ENCODE measurements around the gene LTBP1. TPM values are rescaled to one million over a fixed set of nuclear protein-coding genes. Genes with fewer than 3 reads are reported as not detected.

Gene LTBP1
- total RNA-seq, 1 experiment from 2014 or later = 12.5 TPM

GRCh38 chr2:32900246-32900973, 46.3 kb upstream of the LTBP1 start:
- H3K27me3 ChIP-seq (ENCODE audit: control insufficient read depth, insufficient read depth, low read length) = peaks cover 5% of the 10 kb centered on the region; the same call in 1 of the 2 replicates
- ATAC-seq (no peak), DNase-seq (ENCODE audit: low read depth, low spot score) (no peak)
- intact Hi-C loops (cut with micrococcal nuclease; ENCODE audit: unreplicated experiment) = no loop called here
- H3K27ac ChIP-seq (ENCODE audit: low read length) = no peak overlapping the region
- no peak overlapping the region for H3K4me3 ChIP-seq (ENCODE audit: low read depth in 2 of 2, low read length in 2 of 2)
- no peaks in the 10 kb centered on the region for H3K4me1 ChIP-seq (ENCODE audit: control insufficient read depth, insufficient read depth, low read length)
- no peaks in the 10 kb centered on the region for H3K36me3 ChIP-seq (ENCODE audit: control insufficient read depth, insufficient read depth, low read length)
- no peaks in the 10 kb centered on the region for H3K9me3 ChIP-seq (ENCODE audit: control insufficient read depth, insufficient read depth, low read depth, low read length)
- no TSS peak for BruUV-seq (replicated peaks)
- in situ Hi-C loops (cut with HindIII; ENCODE audit: low pct_unique_long_range_greater_than_20kb, low sequenced_read_pairs) = no loop called here
- TF ChIP-seq REST (IDR thresholded peaks at IDR 0.05; ENCODE audit: insufficient read depth in 1 of 2, low read depth in 2 of 2, low read length in 1 of 2) (no peak), POLR2AphosphoS5 (IDR thresholded peaks at IDR 0.05; ENCODE audit: low read depth, low read length) (no peak), TCF7L2 (IDR thresholded peaks at IDR 0.05; ENCODE audit: low read depth, low read length) (no peak), SIN3A (IDR thresholded peaks at IDR 0.05; ENCODE audit: borderline replicate concordance, insufficient read depth, low read depth, low read length) (no peak), CTCF (IDR thresholded peaks at IDR 0.05) (no peak)
- CTCF ChIA-PET = no interaction called here
- POLR2A ChIA-PET = no interaction called here

GRCh38 chr2:32901313-32901712, 45.4 kb upstream of the LTBP1 start:
- POLR2A ChIA-PET = no interaction called here
- intact Hi-C loops (cut with micrococcal nuclease; ENCODE audit: unreplicated experiment) (no loop called here), in situ Hi-C loops (cut with HindIII; ENCODE audit: low pct_unique_long_range_greater_than_20kb, low sequenced_read_pairs) (no loop called here)
- Histone ChIP-seq H3K36me3 (ENCODE audit: control insufficient read depth, insufficient read depth, low read length) (no peaks in the 10 kb centered on the region), H3K4me3 (ENCODE audit: low read depth in 2 of 2, low read length in 2 of 2) (no peak overlapping the region), H3K27ac (ENCODE audit: low read length) (no peak overlapping the region), H3K27me3 (ENCODE audit: control insufficient read depth, insufficient read depth, low read length) (peaks cover 5% of the 10 kb centered on the region; the same call in 1 of the 2 replicates), H3K9me3 (ENCODE audit: control insufficient read depth, insufficient read depth, low read depth, low read length) (no peaks in the 10 kb centered on the region), H3K4me1 (ENCODE audit: control insufficient read depth, insufficient read depth, low read length) (no peaks in the 10 kb centered on the region)
- CTCF ChIA-PET = no interaction called here
- ATAC-seq (peak; percentile 45; the same call in 1 of the 2 replicates), DNase-seq (ENCODE audit: low read depth, low spot score) (no peak)
- no peak for TF ChIP-seq POLR2AphosphoS5 (IDR thresholded peaks at IDR 0.05; ENCODE audit: low read depth, low read length)
- TF ChIP-seq REST (IDR thresholded peaks at IDR 0.05; ENCODE audit: insufficient read depth in 1 of 2, low read depth in 2 of 2, low read length in 1 of 2) = no peak
- TF ChIP-seq SIN3A (IDR thresholded peaks at IDR 0.05; ENCODE audit: borderline replicate concordance, insufficient read depth, low read depth, low read length) = no peak
- no peak for TF ChIP-seq CTCF (IDR thresholded peaks at IDR 0.05)
- TF ChIP-seq TCF7L2 (IDR thresholded peaks at IDR 0.05; ENCODE audit: low read depth, low read length) = no peak
- no TSS peak for BruUV-seq (replicated peaks)

Measured in Panc1 (cell line).